Fibroblast of villous mesenchyme (primary cell): Measurements from ENCODE around the gene BCR. TPM values are rescaled to one million over a fixed set of nuclear protein-coding genes. Genes with fewer than 3 reads are reported as not detected.

Experiments
- DNase-seq: peaks from one replicate; pipeline ENCODE4 v3.0.0-alpha.2; 2010; ENCODE audit warnings: low read depth
- H3K4me3 ChIP-seq: 2 replicates; pipeline ENCODE4 v1.5.1; 2011; ENCODE audit warnings: low read depth, mild to moderate bottlenecking, low read length
- total RNA-seq: library from RNA; depleted of rRNA; stranded (reverse); fragments of >200 nt; gene quantifications from 2 replicates; pipeline ENCODE4 v1.2.3, GENCODE V29; 2012
- TF ChIP-seq, protein P1 (sequence below): IDR thresholded peaks from 2 replicates; pipeline ENCODE4 v1.5.1; 2012; ENCODE audit warnings: low read depth, mild to moderate bottlenecking, low read length; ENCODE audit not compliant: insufficient read depth

The BCR gene
- total RNA-seq, 1 donor: 36.7 TPM

GRCh38 chr22:23231471-23232093 is 51.3 kb downstream of the BCR start:
- TF ChIP-seq, protein P1, sequence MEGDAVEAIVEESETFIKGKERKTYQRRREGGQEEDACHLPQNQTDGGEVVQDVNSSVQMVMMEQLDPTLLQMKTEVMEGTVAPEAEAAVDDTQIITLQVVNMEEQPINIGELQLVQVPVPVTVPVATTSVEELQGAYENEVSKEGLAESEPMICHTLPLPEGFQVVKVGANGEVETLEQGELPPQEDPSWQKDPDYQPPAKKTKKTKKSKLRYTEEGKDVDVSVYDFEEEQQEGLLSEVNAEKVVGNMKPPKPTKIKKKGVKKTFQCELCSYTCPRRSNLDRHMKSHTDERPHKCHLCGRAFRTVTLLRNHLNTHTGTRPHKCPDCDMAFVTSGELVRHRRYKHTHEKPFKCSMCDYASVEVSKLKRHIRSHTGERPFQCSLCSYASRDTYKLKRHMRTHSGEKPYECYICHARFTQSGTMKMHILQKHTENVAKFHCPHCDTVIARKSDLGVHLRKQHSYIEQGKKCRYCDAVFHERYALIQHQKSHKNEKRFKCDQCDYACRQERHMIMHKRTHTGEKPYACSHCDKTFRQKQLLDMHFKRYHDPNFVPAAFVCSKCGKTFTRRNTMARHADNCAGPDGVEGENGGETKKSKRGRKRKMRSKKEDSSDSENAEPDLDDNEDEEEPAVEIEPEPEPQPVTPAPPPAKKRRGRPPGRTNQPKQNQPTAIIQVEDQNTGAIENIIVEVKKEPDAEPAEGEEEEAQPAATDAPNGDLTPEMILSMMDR: no peak
- H3K4me3 ChIP-seq: no peak overlapping the region
- no peak for DNase-seq

DNA sequence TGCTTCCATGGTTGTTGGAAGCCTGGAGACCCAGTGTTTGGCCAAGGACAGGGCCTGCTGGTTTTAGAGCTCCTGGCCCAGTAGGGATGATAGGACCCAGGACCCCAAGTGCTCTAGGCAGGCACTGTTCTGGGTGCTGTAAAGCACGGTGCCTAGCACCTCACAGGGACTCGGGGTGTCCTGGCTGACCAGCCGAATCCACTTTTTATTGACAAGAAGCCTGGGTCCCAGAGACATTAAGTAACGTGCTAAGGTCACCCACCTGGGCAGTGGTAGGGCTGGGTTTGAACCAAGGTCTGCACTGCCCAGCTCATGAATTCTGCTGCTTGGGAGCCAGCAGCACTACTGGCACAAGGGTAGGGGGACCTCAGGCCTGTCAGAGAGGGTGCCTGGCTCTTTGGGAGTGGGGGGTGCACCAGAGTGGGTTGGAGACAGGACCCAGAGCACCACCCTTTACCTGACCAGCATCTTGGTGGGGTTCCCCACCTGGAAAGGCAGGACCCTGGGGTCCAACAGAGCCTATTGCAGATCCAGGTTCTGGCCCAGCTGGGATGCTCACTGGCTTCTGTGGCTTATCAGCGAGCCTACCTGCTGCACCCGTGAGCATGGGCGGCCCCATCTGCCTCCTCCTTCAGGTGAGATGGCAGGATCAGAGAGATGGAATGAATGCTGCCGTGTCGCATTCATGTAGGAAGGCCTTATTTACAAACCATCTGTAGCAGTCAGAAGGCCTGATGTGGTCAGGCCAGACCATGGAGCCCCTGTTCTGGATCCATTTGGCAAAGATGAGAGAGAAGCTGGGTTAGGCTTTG is 52.0 kb downstream of the BCR start:
- no peak for DNase-seq
- no peak overlapping the region for H3K4me3 ChIP-seq
- TF ChIP-seq, protein P1: no peak

- DNase-seq: no peak
- no peak overlapping the region for H3K4me3 ChIP-seq
- TF ChIP-seq, protein P1: peak; percentile 17
Observed at GRCh38 chr22:23233084-23233531, 52.8 kb downstream of the BCR start.

GRCh38 chr22:23233752-23234408 is 53.6 kb downstream of the BCR start:
- TF ChIP-seq, protein P1: no peak
- peak; percentile 58 for DNase-seq

DNA sequence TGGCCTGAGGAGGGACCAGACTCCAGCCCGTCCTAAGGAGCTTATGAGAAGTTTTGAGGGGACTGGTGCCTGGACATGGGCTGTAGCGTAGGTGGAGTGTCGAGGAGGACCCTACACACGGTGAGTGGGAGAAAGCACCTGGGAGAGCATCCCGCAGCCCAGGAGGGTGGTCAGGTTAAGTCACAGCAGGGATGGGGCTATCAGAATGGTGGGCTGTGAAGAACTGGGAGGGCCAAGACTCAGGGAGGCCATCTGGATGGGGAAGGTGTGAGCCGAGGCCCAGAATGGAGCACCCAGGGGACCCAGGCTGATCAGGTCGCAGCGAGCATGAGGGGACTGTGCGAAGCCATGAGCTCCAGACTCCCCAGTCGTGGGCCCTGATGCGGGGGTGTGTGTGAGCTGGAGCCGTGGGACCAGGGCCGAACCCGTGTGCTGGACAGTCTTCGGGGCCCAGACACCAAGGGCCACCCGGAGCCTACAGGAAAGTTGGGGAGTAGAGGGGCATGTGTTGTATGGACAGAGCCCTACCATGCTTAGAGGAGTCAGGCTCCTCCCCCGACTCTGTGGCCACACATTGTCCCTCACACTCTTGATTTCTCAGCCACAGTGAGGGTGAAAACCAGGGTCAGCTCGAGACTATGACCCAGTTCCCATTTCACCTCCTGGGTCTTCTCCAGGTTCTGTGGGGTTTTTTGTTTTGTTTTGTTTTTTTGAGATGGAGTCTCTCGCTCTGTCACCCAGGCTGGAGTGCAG is 54.3 kb downstream of the BCR start:
- H3K4me3 ChIP-seq: no peak overlapping the region
- DNase-seq: no peak
- TF ChIP-seq, protein P1: no peak

More at GRCh38 chr22:23233752-23234408, 53.6 kb downstream of the BCR start:
- no peak overlapping the region for H3K4me3 ChIP-seq

GRCh38 chr22:23235425-23235824 is 55.1 kb downstream of the BCR start:
- no peak overlapping the region for H3K4me3 ChIP-seq
- TF ChIP-seq, protein P1: no peak
- DNase-seq: no peak
